SJCRH30 (cell line): Measurements from ENCODE around the gene MVB12B. TPM values are rescaled to one million over a fixed set of nuclear protein-coding genes. Genes with fewer than 3 reads are reported as not detected.
A peak's percentile ranks its signal among the peaks of the same experiment; 100 is the strongest.
"Not testable (repeated sequence)": the region's sequence is repeated elsewhere in the genome, so short reads cannot be mapped to it uniquely, and the experiment has no call there.

Experiments
- DNase-seq, 2 experiments: peaks; one replicate each; pipeline ENCODE4 v3.0.0-alpha.2; 2015 to 2020
- H3K27ac ChIP-seq: fragments of 250-450 bp; sonication (Bioruptor Pico); 2 replicates; pipeline ENCODE4 v1.5.1; 2020; ENCODE audit warnings: mild to moderate bottlenecking, moderate library complexity
- H3K27me3 ChIP-seq: fragments of 250-450 bp; sonication (Bioruptor Pico); 2 replicates; pipeline ENCODE4 v1.5.1; 2020; ENCODE audit warnings: mild to moderate bottlenecking, moderate library complexity
- H3K36me3 ChIP-seq: fragments of 250-450 bp; sonication (Bioruptor Pico); 2 replicates; pipeline ENCODE4 v1.5.1; 2020; ENCODE audit warnings: mild to moderate bottlenecking, moderate library complexity
- H3K4me1 ChIP-seq: fragments of 250-450 bp; sonication (Bioruptor Pico); 2 replicates; pipeline ENCODE4 v1.5.1; 2020; ENCODE audit warnings: mild to moderate bottlenecking, moderate library complexity
- H3K4me3 ChIP-seq: fragments of 250-450 bp; sonication (Bioruptor Pico); 2 replicates; pipeline ENCODE4 v1.5.1; 2020; ENCODE audit warnings: mild to moderate bottlenecking, moderate library complexity
- H3K9me3 ChIP-seq: fragments of 250-450 bp; sonication (Bioruptor Pico); replicated peaks from 2 replicates; pipeline ENCODE4 v1.5.1; 2020; ENCODE audit warnings: mild to moderate bottlenecking, moderate library complexity
- total RNA-seq: library from RNA; depleted of rRNA; stranded (reverse); fragments of >200 nt; shearing (Covaris generic); gene quantifications from 2 replicates; pipeline ENCODE4 v1.2.3, GENCODE V29; 2014; rRNA removed

Gene MVB12B
- 19.5 and 21.9 TPM in 2 replicates for total RNA-seq

- no peaks in the 10 kb centered on the region; the same call in 1 of the 2 replicates for H3K36me3 ChIP-seq
- H3K4me1 ChIP-seq: peaks cover 7% of the 10 kb centered on the region; the same call in 1 of the 2 replicates
- H3K9me3 ChIP-seq: peaks cover 10% of the 10 kb centered on the region
- no peaks in the 10 kb centered on the region for H3K27me3 ChIP-seq
- H3K27ac ChIP-seq: peak within 1 kb of the TSS; percentile 86
- peak; percentile 57 to 65 for DNase-seq
- peak within 1 kb of the TSS; percentile 77 for H3K4me3 ChIP-seq
Observed at GRCh38 chr9:126326228-126327005, at the start of gene MVB12B. Gene MVB12B (plus strand): TSS chr9:126326829. CDS start chr9:126326930, 101 bp downstream.

- Histone ChIP-seq H3K4me1 (no peaks in the 10 kb centered on the region), H3K27me3 (no peaks in the 10 kb centered on the region), H3K4me3 (no peak overlapping the region), H3K36me3 (no peaks in the 10 kb centered on the region), H3K27ac (no peak overlapping the region), H3K9me3 (no peaks in the 10 kb centered on the region; the same call in 1 of the 2 replicates)
- DNase-seq: no peak
Observed at GRCh38 chr9:126283799-126284465, 42.7 kb upstream of the MVB12B start.

GRCh38 chr9:126285652-126286051, 41.0 kb upstream of the MVB12B start:
- not testable (repeated sequence) for H3K9me3 ChIP-seq, H3K27me3 ChIP-seq, H3K4me1 ChIP-seq, H3K36me3 ChIP-seq, DNase-seq, H3K4me3 ChIP-seq, H3K27ac ChIP-seq

- Histone ChIP-seq H3K4me3 (no peak overlapping the region), H3K4me1 (no peaks in the 10 kb centered on the region), H3K36me3 (no peaks in the 10 kb centered on the region), H3K27me3 (no peaks in the 10 kb centered on the region), H3K9me3 (no peaks in the 10 kb centered on the region), H3K27ac (no peak overlapping the region)
- DNase-seq: no peak
Observed at GRCh38 chr9:126287166-126287866, 39.3 kb upstream of the MVB12B start.

- Histone ChIP-seq H3K27ac (no peak overlapping the region), H3K36me3 (no peaks in the 10 kb centered on the region), H3K9me3 (no peaks in the 10 kb centered on the region), H3K4me3 (no peak overlapping the region), H3K27me3 (no peaks in the 10 kb centered on the region), H3K4me1 (no peaks in the 10 kb centered on the region)
- no peak for DNase-seq
Observed at GRCh38 chr9:126290871-126291270, 35.8 kb upstream of the MVB12B start.

GRCh38 chr9:126291925-126292324, 34.7 kb upstream of the MVB12B start:
- no peak overlapping the region for H3K4me3 ChIP-seq
- no peak overlapping the region for H3K27ac ChIP-seq
- DNase-seq: no peak
- H3K36me3 ChIP-seq: no peaks in the 10 kb centered on the region
- H3K27me3 ChIP-seq: no peaks in the 10 kb centered on the region
- H3K9me3 ChIP-seq: no peaks in the 10 kb centered on the region
- no peaks in the 10 kb centered on the region for H3K4me1 ChIP-seq

- Histone ChIP-seq H3K4me3 (no peak overlapping the region), H3K9me3 (no peaks in the 10 kb centered on the region), H3K4me1 (peaks cover 7% of the 10 kb centered on the region), H3K36me3 (no peaks in the 10 kb centered on the region), H3K27me3 (no peaks in the 10 kb centered on the region), H3K27ac (no peak overlapping the region)
- DNase-seq: no peak
Observed at GRCh38 chr9:126292736-126293521, 33.7 kb upstream of the MVB12B start.

GRCh38 chr9:126293522-126293889, 33.1 kb upstream of the MVB12B start:
- H3K4me3 ChIP-seq: no peak overlapping the region
- no peaks in the 10 kb centered on the region for H3K36me3 ChIP-seq
- H3K4me1 ChIP-seq: peaks cover 8% of the 10 kb centered on the region
- DNase-seq: peak in 1 of 2 experiments; percentile 32
- H3K9me3 ChIP-seq: no peaks in the 10 kb centered on the region
- no peaks in the 10 kb centered on the region for H3K27me3 ChIP-seq
- no peak overlapping the region for H3K27ac ChIP-seq

GRCh38 chr9:126294331-126295081, 32.1 kb upstream of the MVB12B start:
- Histone ChIP-seq H3K27ac (no peak overlapping the region), H3K27me3 (no peaks in the 10 kb centered on the region), H3K9me3 (no peaks in the 10 kb centered on the region), H3K4me1 (peaks cover 12% of the 10 kb centered on the region), H3K4me3 (no peak overlapping the region), H3K36me3 (no peaks in the 10 kb centered on the region)
- no peak for DNase-seq

- Histone ChIP-seq H3K9me3 (no peaks in the 10 kb centered on the region), H3K36me3 (no peaks in the 10 kb centered on the region), H3K27me3 (no peaks in the 10 kb centered on the region), H3K4me3 (no peak overlapping the region), H3K4me1 (peaks cover 12% of the 10 kb centered on the region), H3K27ac (no peak overlapping the region)
- no peak for DNase-seq
Observed at GRCh38 chr9:126295082-126295477, 31.5 kb upstream of the MVB12B start.

- H3K9me3 ChIP-seq: no peaks in the 10 kb centered on the region
- no peak overlapping the region for H3K4me3 ChIP-seq
- H3K27ac ChIP-seq: no peak overlapping the region
- DNase-seq: no peak
- no peaks in the 10 kb centered on the region for H3K27me3 ChIP-seq
- H3K4me1 ChIP-seq: peaks cover 12% of the 10 kb centered on the region
- no peaks in the 10 kb centered on the region for H3K36me3 ChIP-seq
Observed at GRCh38 chr9:126295516-126295915, 31.1 kb upstream of the MVB12B start.

GRCh38 chr9:126295936-126296600, 30.6 kb upstream of the MVB12B start:
- H3K4me1 ChIP-seq: peaks cover 12% of the 10 kb centered on the region
- DNase-seq: no peak
- H3K27ac ChIP-seq: no peak overlapping the region
- H3K4me3 ChIP-seq: no peak overlapping the region
- no peaks in the 10 kb centered on the region for H3K9me3 ChIP-seq
- H3K27me3 ChIP-seq: no peaks in the 10 kb centered on the region
- H3K36me3 ChIP-seq: no peaks in the 10 kb centered on the region

- no peak overlapping the region for H3K4me3 ChIP-seq
- no peaks in the 10 kb centered on the region for H3K27me3 ChIP-seq
Observed at GRCh38 chr9:126296687-126297086, 29.9 kb upstream of the MVB12B start.

More at GRCh38 chr9:126296687-126297086, 29.9 kb upstream of the MVB12B start:
- H3K4me1 ChIP-seq: peaks cover 12% of the 10 kb centered on the region
- H3K9me3 ChIP-seq: no peaks in the 10 kb centered on the region
- H3K27ac ChIP-seq: no peak overlapping the region
- H3K36me3 ChIP-seq: no peaks in the 10 kb centered on the region
- DNase-seq: no peak
